ENCODE measurements around the gene RAPGEF5. TPM values are rescaled to one million over a fixed set of nuclear protein-coding genes. Genes with fewer than 3 reads are reported as not detected.

RAPGEF5 gene
- total and polyA plus RNA-seq, 12 donors = 5.1 to 87.0 (median 26.0) TPM

DNA sequence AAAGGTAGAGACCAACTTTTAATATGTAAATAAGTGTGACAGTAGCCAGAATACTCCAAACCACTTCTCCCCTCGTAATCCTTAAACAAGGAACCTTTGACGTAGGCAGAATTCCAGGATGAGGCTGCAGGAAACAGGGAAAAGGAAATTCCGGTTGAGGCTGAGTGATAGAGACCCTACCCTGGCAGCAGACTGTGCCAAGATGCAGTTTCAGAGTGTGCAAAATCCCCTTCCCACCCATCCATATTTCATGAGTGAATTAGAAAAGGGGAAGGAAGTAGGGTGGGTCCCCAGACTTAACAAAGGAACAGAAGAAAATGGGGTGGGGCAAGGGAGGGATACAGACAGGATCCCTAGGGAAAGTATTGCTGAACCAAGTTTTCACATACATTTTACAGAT, 143.0 kb downstream of the RAPGEF5 start:
- Histone ChIP-seq H3K4me1 (replicated peaks in 1 of 2) (peaks cover 0 to 22% of the 10 kb centered on the region in 2 donors), H3K4me3 (no peak overlapping the region), H3K36me3 (replicated peaks in 1 of 2) (no peaks in the 10 kb centered on the region), H3K27ac (peak overlapping the region in 3 of 5 donors; percentile 35 to 65 (median 51)), H3K9me3 (replicated peaks in 1 of 3) (no peaks in the 10 kb centered on the region), H3K27me3 (no peaks in the 10 kb centered on the region)
- WGBS, 4 donors = 42 to 55% (median 46%) methylated on average over 3 of the region's 3 CpGs
- intact Hi-C loops (cut with DNase I) = no loop called here
- TF ChIP-seq POLR2A (IDR thresholded peaks at IDR 0.05) = no peak
- TF ChIP-seq, protein P1, sequence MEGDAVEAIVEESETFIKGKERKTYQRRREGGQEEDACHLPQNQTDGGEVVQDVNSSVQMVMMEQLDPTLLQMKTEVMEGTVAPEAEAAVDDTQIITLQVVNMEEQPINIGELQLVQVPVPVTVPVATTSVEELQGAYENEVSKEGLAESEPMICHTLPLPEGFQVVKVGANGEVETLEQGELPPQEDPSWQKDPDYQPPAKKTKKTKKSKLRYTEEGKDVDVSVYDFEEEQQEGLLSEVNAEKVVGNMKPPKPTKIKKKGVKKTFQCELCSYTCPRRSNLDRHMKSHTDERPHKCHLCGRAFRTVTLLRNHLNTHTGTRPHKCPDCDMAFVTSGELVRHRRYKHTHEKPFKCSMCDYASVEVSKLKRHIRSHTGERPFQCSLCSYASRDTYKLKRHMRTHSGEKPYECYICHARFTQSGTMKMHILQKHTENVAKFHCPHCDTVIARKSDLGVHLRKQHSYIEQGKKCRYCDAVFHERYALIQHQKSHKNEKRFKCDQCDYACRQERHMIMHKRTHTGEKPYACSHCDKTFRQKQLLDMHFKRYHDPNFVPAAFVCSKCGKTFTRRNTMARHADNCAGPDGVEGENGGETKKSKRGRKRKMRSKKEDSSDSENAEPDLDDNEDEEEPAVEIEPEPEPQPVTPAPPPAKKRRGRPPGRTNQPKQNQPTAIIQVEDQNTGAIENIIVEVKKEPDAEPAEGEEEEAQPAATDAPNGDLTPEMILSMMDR (IDR thresholded peaks at IDR 0.05) = no peak
- peak in 2 of 7 donors; percentile 13 to 19 for DNase-seq

DNA sequence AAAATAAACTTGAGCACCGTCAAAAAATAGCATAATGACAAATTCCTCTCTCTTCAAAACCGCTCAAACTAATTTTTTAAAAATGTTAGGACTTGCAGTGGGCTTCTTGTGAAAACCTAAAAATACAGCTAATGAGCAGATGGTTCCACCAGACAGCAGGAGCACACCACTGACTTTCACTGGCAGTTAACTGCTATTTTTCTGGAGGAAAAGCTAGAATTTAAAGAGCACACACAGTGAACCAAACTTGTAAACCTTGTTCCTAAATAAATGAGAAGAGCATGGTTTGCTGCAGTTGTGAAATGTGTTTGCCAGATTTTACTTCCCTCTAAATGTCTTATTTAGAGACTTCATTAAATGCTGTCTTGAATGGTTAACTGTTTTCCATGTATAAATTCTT, 143.9 kb downstream of the RAPGEF5 start:
- no peak for TF ChIP-seq POLR2A (IDR thresholded peaks at IDR 0.05)
- TF ChIP-seq, protein P1 (IDR thresholded peaks at IDR 0.05) = no peak
- 71 to 82% (median 78%) methylated on average over 2 of the region's 2 CpGs for WGBS, 4 donors
- Histone ChIP-seq H3K36me3 (replicated peaks in 1 of 2) (no peaks in the 10 kb centered on the region), H3K27ac (peak overlapping the region in 2 of 5 donors; percentile 51 to 65), H3K4me1 (replicated peaks in 1 of 2) (peaks cover 0 to 31% of the 10 kb centered on the region in 2 donors), H3K27me3 (no peaks in the 10 kb centered on the region), H3K9me3 (replicated peaks in 1 of 3) (no peaks in the 10 kb centered on the region), H3K4me3 (no peak overlapping the region)
- intact Hi-C loops (cut with DNase I) = no loop called here
- no peak for DNase-seq

DNA sequence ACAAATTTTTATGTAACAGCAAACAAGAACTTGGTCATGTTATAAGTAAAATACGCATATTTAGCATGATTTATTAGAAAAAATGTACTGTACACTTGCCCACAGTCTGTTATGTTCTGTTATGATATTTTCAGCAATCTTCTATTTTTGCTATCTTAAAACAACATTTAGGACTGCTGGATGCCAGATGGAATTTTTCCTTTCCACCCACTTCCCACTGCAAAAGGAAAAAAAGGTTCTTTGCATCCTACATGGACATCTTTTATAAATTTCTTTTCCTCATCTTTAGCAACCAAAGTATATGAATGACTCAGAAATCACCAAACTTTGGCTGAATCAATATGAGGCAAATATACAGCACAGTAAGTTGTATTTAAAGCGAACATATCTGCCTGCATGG, 146.0 kb downstream of the RAPGEF5 start:
- peaks cover 0 to 33% of the 10 kb centered on the region in 2 donors for H3K4me1 ChIP-seq (replicated peaks in 1 of 2)
- intact Hi-C loops (cut with DNase I) = no loop called here
- no peak for TF ChIP-seq POLR2A (IDR thresholded peaks at IDR 0.05)
- TF ChIP-seq, protein P1 (IDR thresholded peaks at IDR 0.05) = no peak
- H3K9me3 ChIP-seq (replicated peaks in 1 of 3) = no peaks in the 10 kb centered on the region
- H3K27me3 ChIP-seq = no peaks in the 10 kb centered on the region
- 58 to 75% (median 72%) methylated on average over 2 of the region's 2 CpGs for WGBS, 4 donors
- H3K36me3 ChIP-seq (replicated peaks in 1 of 2) = no peaks in the 10 kb centered on the region
- no peak for DNase-seq
- H3K4me3 ChIP-seq = no peak overlapping the region
- H3K27ac ChIP-seq = peak overlapping the region in 2 of 5 donors; percentile 24 to 39

GRCh38 chr7:22210355-22210754, 146.6 kb downstream of the RAPGEF5 start:
- TF ChIP-seq POLR2A (IDR thresholded peaks at IDR 0.05) = no peak
- TF ChIP-seq, protein P1 (IDR thresholded peaks at IDR 0.05) = no peak
- Histone ChIP-seq H3K36me3 (replicated peaks in 1 of 2) (no peaks in the 10 kb centered on the region), H3K4me1 (replicated peaks in 1 of 2) (peaks cover 0 to 33% of the 10 kb centered on the region in 2 donors), H3K27me3 (no peaks in the 10 kb centered on the region), H3K4me3 (no peak overlapping the region), H3K27ac (peak overlapping the region in 2 of 5 donors; percentile 24 to 43), H3K9me3 (replicated peaks in 1 of 3) (no peaks in the 10 kb centered on the region)
- intact Hi-C loops (cut with DNase I) = no loop called here
- WGBS, 4 donors = 25 to 54% (median 40%) methylated on average over 3 of the region's 3 CpGs
- DNase-seq = no peak
